T follicular helper cell (primary cell): Measurements from ENCODE around the gene SNCG.
"Not testable (repeated sequence)": the region's sequence is repeated elsewhere in the genome, so short reads cannot be mapped to it uniquely, and the experiment has no call there.

Experiments used
- DNase-seq: peaks from one replicate; pipeline ENCODE4 v3.0.0-alpha.2; 2020; ENCODE audit warnings: low read depth

Gene SNCG

GRCh38 chr10:86944907-86945306, 13.5 kb upstream of the SNCG start:
- DNase-seq, result no peak

- no peak for DNase-seq
Measured at GRCh38 chr10:86945361-86946212, 12.8 kb upstream of the SNCG start.

GRCh38 chr10:86946213-86947155, 11.9 kb upstream of the SNCG start:
- DNase-seq, result no peak

GRCh38 chr10:86947806-86948205, 10.6 kb upstream of the SNCG start:
- not testable (repeated sequence) for DNase-seq

DNA sequence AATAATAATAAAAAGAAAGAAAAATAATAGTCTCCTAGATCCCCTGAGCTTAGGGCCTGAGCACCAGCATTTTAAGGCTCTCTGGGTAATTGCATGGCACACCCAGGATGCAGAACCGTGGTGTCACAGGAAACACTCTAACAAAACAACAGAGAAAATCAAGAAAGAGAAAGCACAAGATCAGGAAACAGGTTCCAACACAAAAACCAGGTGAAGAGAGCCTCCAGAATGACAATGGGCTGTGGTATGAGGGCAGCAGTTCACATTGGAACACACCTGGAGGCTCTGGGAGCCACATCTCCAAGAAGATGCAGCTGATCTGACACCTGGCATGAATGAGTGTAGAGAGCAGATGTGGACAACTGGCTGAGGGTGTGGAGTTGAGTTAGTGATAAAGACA, 8.1 kb upstream of the SNCG start:
- DNase-seq, result no peak

GRCh38 chr10:86951184-86951761, 7.1 kb upstream of the SNCG start:
- no peak for DNase-seq

GRCh38 chr10:86952106-86952505, 6.3 kb upstream of the SNCG start:
- no peak for DNase-seq

GRCh38 chr10:86952697-86953096, 5.7 kb upstream of the SNCG start:
- not testable (repeated sequence) for DNase-seq

DNA sequence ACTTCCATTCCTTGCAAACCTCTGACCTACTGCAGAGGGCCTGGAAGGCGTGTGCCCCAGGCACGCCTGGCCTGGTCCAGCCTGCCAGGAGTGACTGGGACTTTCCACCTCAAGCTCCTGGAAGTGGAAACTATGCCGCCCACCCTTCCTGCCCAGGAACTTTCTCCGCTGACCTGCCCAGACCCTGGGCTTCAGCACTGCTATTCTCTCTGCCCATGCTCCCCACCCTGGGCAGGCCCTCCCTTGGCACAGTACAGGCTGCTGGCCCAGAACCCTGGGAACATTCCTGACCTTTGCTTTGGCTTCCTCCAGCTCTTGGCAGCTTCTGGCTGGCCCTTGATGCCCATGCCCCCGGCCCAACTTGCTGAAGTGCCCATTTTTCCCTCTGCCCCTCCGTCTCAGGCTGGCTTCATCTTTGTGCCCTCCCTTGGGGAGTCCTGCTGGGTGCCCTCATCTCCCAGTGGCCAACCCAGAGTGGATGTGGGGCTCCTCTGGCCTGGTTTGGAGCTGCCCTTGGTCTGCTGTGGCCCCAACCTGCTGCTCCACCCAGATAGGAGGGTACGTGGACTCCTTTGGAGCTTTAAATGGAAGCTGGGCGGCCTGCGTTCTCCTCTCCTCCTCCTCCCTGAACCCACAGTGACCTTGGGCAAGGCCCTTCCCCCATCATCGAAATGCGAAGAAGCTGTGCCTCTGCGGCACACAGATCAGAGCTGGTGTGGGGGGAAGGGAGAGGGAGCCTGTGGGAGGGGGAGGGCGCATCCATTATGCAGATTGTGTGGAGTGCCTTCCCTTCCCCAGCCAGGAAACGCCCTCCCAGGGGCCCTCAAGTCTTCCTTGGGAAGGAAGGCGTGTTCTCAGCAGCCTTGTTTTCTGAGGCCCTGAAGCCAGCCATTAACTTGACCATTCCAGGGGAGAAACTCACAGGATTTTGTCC, 4.4 kb upstream of the SNCG start:
- no peak for DNase-seq

DNA sequence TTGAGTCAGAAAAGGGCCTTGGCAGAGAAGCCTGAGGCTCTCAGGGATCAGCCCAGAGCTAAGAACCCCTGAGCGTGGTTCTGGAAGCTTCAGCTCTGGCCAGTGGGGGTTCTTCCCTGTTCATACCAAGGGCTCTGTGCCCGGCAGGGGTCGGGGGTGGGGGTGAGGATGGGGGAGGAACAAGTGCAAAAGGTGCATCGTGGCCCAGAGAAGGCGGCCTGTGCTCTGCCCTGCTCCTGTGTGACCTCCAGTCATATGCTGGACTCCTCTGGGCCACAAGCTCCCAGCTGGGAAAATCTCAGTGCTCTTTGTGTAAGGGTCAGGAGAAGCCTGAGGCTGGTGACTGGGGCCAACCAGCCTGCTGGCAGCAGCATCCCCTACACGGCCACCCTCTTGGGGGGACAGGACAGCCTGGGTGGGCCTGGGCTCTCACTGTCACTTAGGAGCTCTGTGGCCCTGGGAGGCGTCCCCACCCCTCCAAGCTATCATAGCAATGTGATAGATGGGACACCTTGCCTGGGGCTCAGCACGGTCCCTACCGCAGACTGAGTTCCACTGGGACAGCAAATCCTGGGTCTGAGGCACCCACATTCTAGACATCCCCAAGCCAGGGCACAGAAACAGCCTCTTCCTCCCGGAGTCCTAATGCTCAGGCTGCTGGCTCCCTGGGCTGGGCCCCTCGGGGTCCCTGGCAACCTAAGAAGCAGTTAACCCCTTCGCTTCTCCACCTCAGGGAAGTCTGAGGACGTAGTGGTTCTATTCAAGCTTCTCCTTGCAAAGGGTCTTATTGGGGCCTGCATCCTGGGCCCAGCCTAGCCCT, 3.5 kb upstream of the SNCG start:
- no peak for DNase-seq

DNA sequence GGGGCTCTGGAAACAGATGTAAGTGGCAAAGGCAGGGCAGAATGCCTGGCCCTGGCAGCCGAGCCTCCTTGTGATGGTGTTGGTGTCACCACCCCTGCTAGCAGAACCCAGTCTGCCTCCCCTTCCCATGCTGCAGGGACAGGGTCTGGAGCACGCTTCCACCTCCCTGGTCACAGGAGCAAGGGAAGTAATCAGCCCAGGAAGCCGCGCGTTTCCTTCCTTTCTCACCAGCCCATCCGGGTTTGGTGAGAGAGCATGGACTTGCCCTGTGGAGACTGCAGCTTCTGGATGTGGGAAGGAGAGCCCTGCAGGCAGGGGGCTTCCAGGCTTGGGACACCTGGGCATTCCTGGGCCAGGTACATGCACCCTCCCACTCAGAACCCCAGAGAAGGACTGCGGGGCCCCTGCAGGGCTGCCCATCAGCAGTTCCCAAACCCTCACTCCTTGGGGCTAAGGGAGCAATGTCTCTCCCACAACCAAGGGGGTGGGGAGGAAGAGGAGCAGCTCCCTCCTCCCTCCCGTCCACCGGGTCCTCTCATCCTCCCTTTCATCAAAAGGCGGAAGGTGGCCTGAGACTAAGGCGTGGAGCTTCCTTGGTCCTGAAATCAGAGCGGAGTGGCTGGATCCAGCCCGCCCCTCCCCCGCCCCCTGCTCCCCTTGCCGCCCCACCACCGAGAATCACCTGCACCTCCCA, 2.8 kb upstream of the SNCG start:
- DNase-seq, result no peak

GRCh38 chr10:86956195-86956847, 2.1 kb upstream of the SNCG start:
- no peak for DNase-seq

- no peak for DNase-seq
Measured at GRCh38 chr10:86956848-86957448, 1.5 kb upstream of the SNCG start.

- DNase-seq, result no peak
Measured at GRCh38 chr10:86957471-86958115, 806 bp upstream of the SNCG start, which contains the start of gene MMRN2. TSS of gene MMRN2 (minus strand) at chr10:86957615. CDS start at chr10:86957541, 74 bp downstream.

DNA sequence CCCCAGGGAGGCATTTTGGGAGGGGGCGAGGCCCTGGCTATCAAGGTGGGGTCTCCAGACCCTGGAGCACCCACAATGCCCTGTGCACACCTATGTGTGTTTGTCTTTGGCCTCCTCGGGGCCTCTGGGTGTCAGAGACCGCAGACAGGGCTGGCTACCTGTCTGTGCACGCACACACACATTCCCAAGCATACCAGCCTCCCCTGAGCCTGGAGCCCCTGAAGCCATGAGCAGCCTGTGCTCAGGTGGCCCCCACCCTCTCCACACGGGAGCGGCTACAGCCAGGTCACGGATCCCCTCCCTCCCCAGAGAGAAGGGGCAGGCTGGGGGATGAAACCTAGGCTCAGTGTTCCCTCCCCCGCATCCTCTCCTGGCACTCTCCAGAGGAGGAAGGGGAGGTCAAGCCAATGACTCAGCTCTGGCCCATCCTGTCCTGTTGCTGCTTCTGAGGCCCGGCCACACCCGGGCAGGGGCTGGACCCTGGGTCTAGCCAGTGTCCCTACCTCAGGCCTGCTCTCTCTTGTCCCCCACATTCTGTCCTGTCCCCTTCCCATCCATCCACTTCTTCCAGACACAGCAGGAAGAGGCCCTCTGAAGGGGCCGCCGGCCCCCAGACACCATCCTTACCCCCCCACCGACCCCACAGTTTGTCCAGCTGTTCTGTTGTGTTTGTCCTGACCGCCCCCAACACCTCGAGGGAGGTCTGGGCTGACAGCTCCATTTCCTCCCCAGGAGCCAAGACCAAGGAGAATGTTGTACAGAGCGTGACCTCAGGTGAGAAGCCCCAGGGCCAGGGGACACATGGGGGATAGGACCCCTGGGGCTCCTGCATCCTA, 720 bp downstream of the SNCG start:
- DNase-seq, result no peak

GRCh38 chr10:86959737-86960002, 1.3 kb downstream of the SNCG start:
- DNase-seq, result no peak

DNA sequence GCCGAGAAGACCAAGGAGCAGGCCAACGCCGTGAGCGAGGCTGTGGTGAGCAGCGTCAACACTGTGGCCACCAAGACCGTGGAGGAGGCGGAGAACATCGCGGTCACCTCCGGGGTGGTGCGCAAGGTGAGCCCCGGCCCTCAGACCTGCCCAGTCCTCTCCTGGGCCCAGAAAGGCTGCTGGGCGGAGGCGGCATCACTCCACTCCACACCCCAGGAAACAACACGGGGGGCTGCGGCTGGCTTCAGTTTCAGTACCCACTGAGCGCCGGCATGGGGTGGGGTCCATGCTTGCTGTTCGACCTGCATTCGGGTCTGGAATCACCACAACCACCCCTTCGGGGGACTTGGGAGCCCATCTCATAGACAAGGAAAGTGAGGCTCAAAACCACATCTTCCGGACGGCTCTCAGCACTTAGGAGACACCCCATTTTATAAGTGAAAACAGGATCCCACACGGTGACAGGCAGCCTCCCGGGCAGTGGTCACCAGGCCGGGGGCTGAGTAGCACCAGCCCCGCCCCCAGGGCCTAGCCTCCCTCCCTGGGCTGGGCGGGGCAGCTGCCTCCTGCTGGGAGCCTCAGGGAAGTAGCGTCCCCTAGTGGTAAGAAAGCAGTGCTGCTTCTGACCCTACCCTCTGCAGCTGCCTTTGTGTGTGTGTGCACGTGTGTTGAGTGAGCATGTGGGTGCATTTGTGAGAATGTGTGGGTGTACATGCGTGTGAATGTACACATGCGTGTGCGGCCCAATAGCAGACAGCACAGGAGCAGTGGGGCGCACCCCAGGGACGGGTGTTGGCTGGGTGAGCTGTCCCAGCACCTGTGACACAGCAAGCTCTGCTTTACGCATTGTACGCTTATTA, 1.8 kb downstream of the SNCG start:
- no peak for DNase-seq
